Left ventricle myocardium inferior (tissue), 1 donor: ENCODE data around the gene STARD3NL. TPM values are rescaled to one million over a fixed set of nuclear protein-coding genes. Genes with fewer than 3 reads are reported as not detected.

ENCODE experiments used
- DNase-seq: peaks from one replicate; pipeline ENCODE4 v3.0.0-alpha.2; 2020
- H3K27ac ChIP-seq: fragments of 200-600 bp; replicated peaks from 2 replicates; pipeline ENCODE4 v1.8.0; 2021
- H3K27me3 ChIP-seq: fragments of 200-600 bp; 2 replicates; pipeline ENCODE4 v1.8.0; 2021; ENCODE audit warnings: low read depth
- H3K36me3 ChIP-seq: fragments of 200-600 bp; 2 replicates; pipeline ENCODE4 v1.8.0; 2021
- H3K4me1 ChIP-seq: fragments of 200-600 bp; 2 replicates; pipeline ENCODE4 v1.8.0; 2021
- H3K4me3 ChIP-seq: fragments of 200-600 bp; 2 replicates; pipeline ENCODE4 v1.8.0; 2021; ENCODE audit warnings: mild to moderate bottlenecking, moderate library complexity
- H3K9me3 ChIP-seq: fragments of 200-600 bp; replicated peaks from 2 replicates; pipeline ENCODE4 v1.8.0; 2021
- CTCF ChIP-seq: fragments of 200-600 bp; IDR thresholded peaks from 2 replicates; pipeline ENCODE4 v1.8.0; 2021; ENCODE audit warnings: antibody characterized with exemption, mild to moderate bottlenecking, borderline replicate concordance
- intact Hi-C: fragments of 100-400 bp; cut with micrococcal nuclease; formaldehyde crosslinking; loops from one replicate; pipeline ENCODE4 v1.11.0; 2022
- long read RNA-seq: library from polyadenylated mRNA; unstranded; transcript quantifications from one replicate; pipeline ENCODE4 v2.0.0, GENCODE V29; 2021
- total RNA-seq: library from RNA; stranded (reverse); fragmentation: NEBNext Ultra II Directional; extraction: Animal tissue kit (Norgen Biotek cat#: 25700); gene quantifications from one replicate; pipeline ENCODE4 v1.2.1, GENCODE V29; 2021
- donor health status: DM: no; HTN: yes; CAD: no; lungs with severe emphysema.

The STARD3NL gene
- total RNA-seq: 24.8 TPM
- long read RNA-seq, transcript STARD3NL-201 (9 exons, 1,728 nt): major isoform, 31 of 46 reads
- long read RNA-seq, transcript STARD3NL-204 (8 exons, 1,341 nt): minor isoform, 5 of 46 reads
- long read RNA-seq, partial matches to known transcripts: 4 of 46 reads
- long read RNA-seq, other reads (novel, unspliced or antisense): 4 of 46 reads

- Histone ChIP-seq H3K27ac (peak within 1 kb of the TSS; percentile 92), H3K36me3 (no peaks in the 10 kb centered on the region), H3K27me3 (no peaks in the 10 kb centered on the region), H3K4me3 (peak within 1 kb of the TSS; percentile 86), H3K4me1 (peaks cover 49% of the 10 kb centered on the region), H3K9me3 (no peaks in the 10 kb centered on the region)
- intact Hi-C loops: no loop called here
- peak; percentile 27 for TF ChIP-seq CTCF
- peak; percentile 93 for DNase-seq
Observed at GRCh38 chr7:38178004-38178694, at the start of gene STARD3NL. Gene STARD3NL, plus strand, starts transcription at chr7:38178245. Its CDS starts 29,260 bp downstream, at chr7:38207505.

GRCh38 chr7:38129162-38129561 is 48.9 kb upstream of the STARD3NL start:
- Histone ChIP-seq H3K27me3 (no peaks in the 10 kb centered on the region), H3K27ac (no peak overlapping the region), H3K4me3 (no peak overlapping the region), H3K36me3 (no peaks in the 10 kb centered on the region), H3K9me3 (no peaks in the 10 kb centered on the region), H3K4me1 (no peaks in the 10 kb centered on the region)
- intact Hi-C loops: no loop called here
- no peak for TF ChIP-seq CTCF
- DNase-seq: no peak

- H3K9me3 ChIP-seq: no peaks in the 10 kb centered on the region
- no peaks in the 10 kb centered on the region for H3K36me3 ChIP-seq
- no peak overlapping the region for H3K27ac ChIP-seq
- H3K4me1 ChIP-seq: no peaks in the 10 kb centered on the region
- intact Hi-C loops: no loop called here
- TF ChIP-seq CTCF: no peak
- H3K4me3 ChIP-seq: no peak overlapping the region
- no peaks in the 10 kb centered on the region for H3K27me3 ChIP-seq
- no peak for DNase-seq
Observed at GRCh38 chr7:38129579-38129978, 48.5 kb upstream of the STARD3NL start.

GRCh38 chr7:38138171-38138570 is 39.9 kb upstream of the STARD3NL start:
- Histone ChIP-seq H3K27ac (no peak overlapping the region), H3K27me3 (no peaks in the 10 kb centered on the region), H3K36me3 (no peaks in the 10 kb centered on the region), H3K9me3 (no peaks in the 10 kb centered on the region), H3K4me1 (no peaks in the 10 kb centered on the region), H3K4me3 (no peak overlapping the region)
- no peak for DNase-seq
- intact Hi-C loops: no loop called here
- no peak for TF ChIP-seq CTCF

- no peak for TF ChIP-seq CTCF
- Histone ChIP-seq H3K27me3 (no peaks in the 10 kb centered on the region), H3K4me1 (no peaks in the 10 kb centered on the region), H3K4me3 (no peak overlapping the region), H3K36me3 (no peaks in the 10 kb centered on the region), H3K27ac (no peak overlapping the region), H3K9me3 (no peaks in the 10 kb centered on the region)
- intact Hi-C loops: no loop called here
- DNase-seq: no peak
Observed at GRCh38 chr7:38141187-38141586, 36.9 kb upstream of the STARD3NL start.
